ENCODE results near the gene GRIK2. TPM values are rescaled to one million over a fixed set of nuclear protein-coding genes. Genes with fewer than 3 reads are reported as not detected.
A peak's percentile ranks its signal among the peaks of the same experiment; 100 is the strongest.

The GRIK2 gene
- total RNA-seq, 1 donor from 2014 or later, result 2.5 TPM

DNA sequence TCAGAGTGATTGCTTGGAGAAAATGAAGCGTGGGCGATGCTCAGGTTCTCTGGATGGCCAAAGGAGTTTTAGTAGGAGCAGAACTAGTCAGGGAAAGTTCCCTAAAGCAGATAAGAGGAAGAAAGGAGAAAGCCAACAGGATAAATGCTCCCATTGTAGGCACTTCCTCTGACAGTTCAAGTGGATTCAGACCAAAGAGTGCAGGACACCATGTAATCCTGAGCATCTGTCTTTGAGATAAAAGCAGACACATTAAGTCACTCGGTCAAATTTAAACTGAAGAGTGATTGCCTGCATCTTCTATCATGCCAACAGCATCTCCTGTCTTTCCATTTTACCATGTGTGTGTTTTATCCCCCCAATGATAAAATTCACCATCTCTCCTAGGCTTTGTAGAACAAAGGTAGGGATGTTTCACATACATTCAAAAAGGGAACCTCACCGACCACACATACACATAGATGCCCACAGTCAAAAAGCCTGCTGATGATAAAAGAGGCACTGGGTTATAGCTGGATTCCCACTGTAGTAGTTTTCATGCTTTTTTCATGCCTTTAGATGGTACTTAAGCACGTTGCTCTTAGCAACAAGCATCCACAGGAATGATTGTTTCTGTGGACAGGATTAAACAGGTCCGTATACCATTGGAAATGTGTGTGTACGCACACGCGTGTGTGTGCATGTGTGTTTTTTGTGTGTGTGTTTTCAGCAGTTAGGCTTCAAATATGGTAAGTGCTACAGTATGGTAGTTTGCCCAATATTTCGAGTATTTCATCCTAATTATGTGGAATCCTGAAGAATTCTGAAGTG lies 7.0 kb downstream of the GRIK2 start:
- peak overlapping the region; percentile 91 for H3K4me2 ChIP-seq (ENCODE audit: low read length)
- TF ChIP-seq, protein P1, sequence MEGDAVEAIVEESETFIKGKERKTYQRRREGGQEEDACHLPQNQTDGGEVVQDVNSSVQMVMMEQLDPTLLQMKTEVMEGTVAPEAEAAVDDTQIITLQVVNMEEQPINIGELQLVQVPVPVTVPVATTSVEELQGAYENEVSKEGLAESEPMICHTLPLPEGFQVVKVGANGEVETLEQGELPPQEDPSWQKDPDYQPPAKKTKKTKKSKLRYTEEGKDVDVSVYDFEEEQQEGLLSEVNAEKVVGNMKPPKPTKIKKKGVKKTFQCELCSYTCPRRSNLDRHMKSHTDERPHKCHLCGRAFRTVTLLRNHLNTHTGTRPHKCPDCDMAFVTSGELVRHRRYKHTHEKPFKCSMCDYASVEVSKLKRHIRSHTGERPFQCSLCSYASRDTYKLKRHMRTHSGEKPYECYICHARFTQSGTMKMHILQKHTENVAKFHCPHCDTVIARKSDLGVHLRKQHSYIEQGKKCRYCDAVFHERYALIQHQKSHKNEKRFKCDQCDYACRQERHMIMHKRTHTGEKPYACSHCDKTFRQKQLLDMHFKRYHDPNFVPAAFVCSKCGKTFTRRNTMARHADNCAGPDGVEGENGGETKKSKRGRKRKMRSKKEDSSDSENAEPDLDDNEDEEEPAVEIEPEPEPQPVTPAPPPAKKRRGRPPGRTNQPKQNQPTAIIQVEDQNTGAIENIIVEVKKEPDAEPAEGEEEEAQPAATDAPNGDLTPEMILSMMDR (IDR thresholded peaks at IDR 0.05; ENCODE audit: insufficient read depth, low read depth, low read length), result no peak
- TF ChIP-seq EZH2 (IDR thresholded peaks at IDR 0.05; ENCODE audit: insufficient read depth, low read length), result no peak
- peak overlapping the region; percentile 61 for H3K4me3 ChIP-seq (ENCODE audit: insufficient read depth, low read depth, low read length)
- H2AFZ ChIP-seq (ENCODE audit: low read depth, low read length), result no peak overlapping the region
- no peaks in the 10 kb centered on the region for H4K20me1 ChIP-seq (ENCODE audit: insufficient read depth, low read length)
- Mint-ChIP-seq H3K4me3 (ENCODE audit: unreplicated experiment) (no peak overlapping the region), H3K9me3 (ENCODE audit: unreplicated experiment) (peaks cover 2% of the 10 kb centered on the region), H3K27ac (ENCODE audit: unreplicated experiment) (no peak overlapping the region), H3K36me3 (ENCODE audit: low read depth, unreplicated experiment) (no peaks in the 10 kb centered on the region), H3K27me3 (ENCODE audit: low read depth, unreplicated experiment) (peaks cover 47% of the 10 kb centered on the region), H3K4me1 (ENCODE audit: low read depth, unreplicated experiment) (peaks cover 8% of the 10 kb centered on the region)
- no peaks in the 10 kb centered on the region for H3K36me3 ChIP-seq (ENCODE audit: insufficient read depth, low read length)
- peaks cover 6% of the 10 kb centered on the region for H3K4me1 ChIP-seq (ENCODE audit: insufficient read depth, low read length)
- DNase-seq (ENCODE audit: low read depth) (no peak), FAIRE-seq (no peak)
- H3K79me2 ChIP-seq (ENCODE audit: insufficient read depth, low read length), result no peaks in the 10 kb centered on the region
- peaks cover 43% of the 10 kb centered on the region for H3K27me3 ChIP-seq (ENCODE audit: insufficient read depth, low read length)
- no peaks in the 10 kb centered on the region for H3K9me3 ChIP-seq (ENCODE audit: insufficient read depth, low read depth, low read length)
- no peak overlapping the region for H3K9ac ChIP-seq (ENCODE audit: low read length)
- H3K27ac ChIP-seq (ENCODE audit: low read depth, low read length), result no peak overlapping the region

DNA sequence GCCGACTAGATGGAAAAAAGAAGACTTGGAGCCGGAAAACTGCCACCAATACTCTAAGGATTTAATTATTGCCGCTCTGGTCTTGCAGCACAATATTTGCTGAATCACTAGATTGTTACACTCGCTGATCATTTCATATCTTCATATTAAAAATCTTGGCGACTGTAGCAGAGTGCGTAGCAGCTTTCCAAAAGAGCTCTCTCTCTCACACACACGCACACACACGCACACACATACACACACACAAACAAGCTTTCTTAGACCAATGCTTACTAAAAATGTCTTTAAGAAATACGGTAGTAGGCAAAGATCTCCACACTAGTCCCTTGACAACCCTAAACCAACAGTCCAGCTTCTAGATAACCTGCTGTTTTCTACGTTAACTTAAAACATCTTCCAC lies 7.7 kb downstream of the GRIK2 start:
- peaks cover 2% of the 10 kb centered on the region for H3K9me3 Mint-ChIP-seq (ENCODE audit: unreplicated experiment)
- no peaks in the 10 kb centered on the region for H3K79me2 ChIP-seq (ENCODE audit: insufficient read depth, low read length)
- peaks cover 6% of the 10 kb centered on the region for H3K4me1 ChIP-seq (ENCODE audit: insufficient read depth, low read length)
- no peaks in the 10 kb centered on the region for H3K36me3 ChIP-seq (ENCODE audit: insufficient read depth, low read length)
- no peaks in the 10 kb centered on the region for H4K20me1 ChIP-seq (ENCODE audit: insufficient read depth, low read length)
- peak overlapping the region; percentile 51 for H3K4me3 ChIP-seq (ENCODE audit: insufficient read depth, low read depth, low read length)
- peaks cover 43% of the 10 kb centered on the region for H3K27me3 ChIP-seq (ENCODE audit: insufficient read depth, low read length)
- FAIRE-seq, result no peak
- DNase-seq (ENCODE audit: low read depth), result no peak
- H3K27me3 Mint-ChIP-seq (ENCODE audit: low read depth, unreplicated experiment), result peaks cover 47% of the 10 kb centered on the region
- H3K4me3 Mint-ChIP-seq (ENCODE audit: unreplicated experiment), result no peak overlapping the region
- no peak overlapping the region for H3K27ac ChIP-seq (ENCODE audit: low read depth, low read length)
- peak overlapping the region; percentile 93 for H3K4me2 ChIP-seq (ENCODE audit: low read length)
- H3K36me3 Mint-ChIP-seq (ENCODE audit: low read depth, unreplicated experiment), result no peaks in the 10 kb centered on the region
- H3K4me1 Mint-ChIP-seq (ENCODE audit: low read depth, unreplicated experiment), result peaks cover 8% of the 10 kb centered on the region
- TF ChIP-seq, protein P1 (IDR thresholded peaks at IDR 0.05; ENCODE audit: insufficient read depth, low read depth, low read length), result no peak
- TF ChIP-seq EZH2 (IDR thresholded peaks at IDR 0.05; ENCODE audit: insufficient read depth, low read length), result no peak
- no peaks in the 10 kb centered on the region for H3K9me3 ChIP-seq (ENCODE audit: insufficient read depth, low read depth, low read length)
- H3K27ac Mint-ChIP-seq (ENCODE audit: unreplicated experiment), result no peak overlapping the region
- H2AFZ ChIP-seq (ENCODE audit: low read depth, low read length), result no peak overlapping the region
- H3K9ac ChIP-seq (ENCODE audit: low read length), result no peak overlapping the region
